HG03469 (cell line): ENCODE data around the gene ROPN1L.
A peak's percentile ranks its signal among the peaks of the same experiment; 100 is the strongest.
"Not testable (repeated sequence)": the region's sequence is repeated elsewhere in the genome, so short reads cannot be mapped to it uniquely, and the experiment has no call there.

Experiments used
- ATAC-seq: cut with Tn5 transposase; IDR thresholded peaks from one replicate; pipeline ENCODE4 v1.9.1; 2021; ENCODE audit warnings: mild to moderate bottlenecking, moderate library complexity, moderate number of reproducible peaks; ENCODE audit not compliant: unreplicated experiment

Gene ROPN1L

DNA sequence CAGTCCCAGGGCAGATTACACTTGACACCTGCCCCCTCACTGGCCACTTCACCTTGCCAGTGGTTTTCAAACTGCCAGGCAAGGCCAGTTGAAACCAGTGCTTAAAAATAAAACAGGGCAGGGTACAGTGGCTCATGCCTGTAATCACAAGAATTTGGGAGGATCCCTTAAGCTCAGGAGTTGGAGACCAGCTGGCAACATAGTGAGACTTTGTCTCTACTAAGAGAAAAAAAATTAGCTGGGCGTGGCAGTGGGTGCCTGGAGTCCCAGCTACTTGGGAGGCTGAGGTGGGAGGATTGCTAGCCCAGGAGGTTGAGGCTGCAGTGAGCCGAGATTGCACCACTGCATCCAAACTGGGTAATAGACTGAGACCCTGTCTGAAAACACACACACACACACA lies 58.1 kb downstream of the ROPN1L start:
- no peak for ATAC-seq

DNA sequence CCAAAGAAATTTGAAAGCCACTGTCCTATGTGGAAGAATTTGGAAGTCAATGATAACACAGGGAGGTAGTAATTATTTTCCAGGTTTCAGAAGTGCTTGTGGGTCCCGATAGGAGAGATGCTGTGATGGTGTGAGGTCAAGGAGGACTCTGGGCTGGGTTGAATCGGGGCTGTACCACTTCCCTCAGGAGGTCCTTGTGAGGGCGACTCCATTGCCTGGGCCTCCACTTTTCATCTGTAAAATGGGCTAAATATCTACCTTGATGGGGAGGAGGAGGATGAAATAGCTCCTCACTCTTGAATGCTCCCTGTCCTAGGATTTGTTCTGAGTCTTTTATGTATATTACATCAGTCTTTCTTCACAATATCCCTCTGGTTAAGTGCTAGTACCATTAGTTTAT lies 59.0 kb downstream of the ROPN1L start:
- ATAC-seq: no peak

DNA sequence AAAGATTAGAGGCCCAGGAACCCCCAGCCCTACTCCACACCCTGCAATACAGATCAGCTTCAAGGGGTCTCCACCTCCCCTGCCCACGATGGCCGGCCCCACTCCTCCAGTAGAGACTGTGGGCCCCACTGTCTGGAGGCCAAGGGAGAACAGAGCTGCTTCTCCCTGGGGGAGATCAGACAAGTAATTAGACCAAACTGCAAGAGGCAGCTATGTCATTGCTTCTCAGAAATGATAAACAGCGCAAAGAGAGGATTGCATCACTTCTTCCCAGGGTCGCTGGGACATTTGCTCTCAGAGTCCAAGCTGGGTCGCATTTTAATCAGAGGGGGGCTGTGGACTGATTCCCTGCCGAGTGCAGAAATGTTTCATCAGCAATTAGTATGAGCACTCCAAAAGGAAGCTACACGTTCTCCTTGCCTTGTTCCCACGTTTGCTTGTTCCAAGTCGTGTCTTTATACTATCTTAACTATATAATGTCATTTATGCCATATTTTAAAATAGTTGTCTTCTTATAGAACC lies 59.9 kb downstream of the ROPN1L start:
- ATAC-seq: no peak

DNA sequence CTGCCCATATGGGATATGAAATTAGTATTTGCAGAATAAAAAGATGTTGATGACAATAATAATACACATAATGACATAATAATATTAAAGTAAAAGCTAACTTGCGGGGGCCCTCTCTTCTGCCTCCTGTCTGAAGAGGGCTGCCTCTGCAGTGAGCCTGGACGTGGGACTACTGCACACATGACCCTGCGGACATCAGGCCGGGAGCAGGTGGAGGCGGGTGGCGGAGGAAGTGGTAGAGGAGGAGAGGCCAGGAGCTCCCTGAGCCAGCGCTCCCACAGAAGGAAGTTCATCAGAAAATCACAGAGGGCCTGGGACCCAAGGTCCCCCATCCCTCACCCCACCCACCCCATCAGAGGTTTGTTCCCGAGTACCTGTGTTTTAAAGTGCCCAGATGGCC lies 60.5 kb downstream of the ROPN1L start:
- ATAC-seq: no peak

DNA sequence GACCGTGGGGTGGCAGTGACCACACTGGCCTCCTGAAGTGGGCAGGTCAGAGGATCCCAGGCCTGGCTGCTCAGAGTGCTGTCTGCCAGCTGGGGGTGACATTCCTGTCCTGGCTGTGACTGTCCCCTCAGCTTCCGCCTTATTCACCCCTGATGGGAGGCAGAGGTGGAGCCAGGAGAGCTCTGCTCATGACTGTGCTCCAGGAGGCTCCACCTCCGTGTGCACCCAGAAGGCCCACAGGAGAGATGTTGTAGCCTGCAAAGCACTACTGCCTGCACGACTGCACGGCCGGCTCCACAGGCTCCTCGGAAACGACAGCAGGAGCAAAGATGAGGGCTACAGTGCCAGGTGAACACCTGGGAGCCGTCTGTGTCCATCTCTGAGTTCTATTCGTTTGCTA lies 60.9 kb downstream of the ROPN1L start:
- no peak for ATAC-seq

DNA sequence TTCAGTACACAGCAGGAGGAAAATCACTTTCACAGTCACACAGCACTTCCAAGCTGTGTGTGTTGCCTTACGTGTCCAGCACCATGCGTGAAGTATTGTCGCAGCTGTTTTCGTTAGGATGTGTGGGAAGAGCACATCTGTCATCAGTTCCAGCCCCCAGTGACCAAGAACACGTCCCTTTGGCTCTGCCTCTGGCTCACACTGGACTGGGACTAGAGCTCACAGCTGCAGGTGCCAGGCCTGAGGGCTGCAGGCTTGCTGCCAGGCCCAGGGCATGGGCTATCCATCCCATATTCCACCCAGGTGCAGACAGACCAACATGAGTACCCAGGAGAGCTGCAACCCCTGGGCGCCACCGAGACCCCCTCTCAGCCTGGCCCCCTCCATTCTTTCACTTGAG lies 61.6 kb downstream of the ROPN1L start:
- no peak for ATAC-seq

DNA sequence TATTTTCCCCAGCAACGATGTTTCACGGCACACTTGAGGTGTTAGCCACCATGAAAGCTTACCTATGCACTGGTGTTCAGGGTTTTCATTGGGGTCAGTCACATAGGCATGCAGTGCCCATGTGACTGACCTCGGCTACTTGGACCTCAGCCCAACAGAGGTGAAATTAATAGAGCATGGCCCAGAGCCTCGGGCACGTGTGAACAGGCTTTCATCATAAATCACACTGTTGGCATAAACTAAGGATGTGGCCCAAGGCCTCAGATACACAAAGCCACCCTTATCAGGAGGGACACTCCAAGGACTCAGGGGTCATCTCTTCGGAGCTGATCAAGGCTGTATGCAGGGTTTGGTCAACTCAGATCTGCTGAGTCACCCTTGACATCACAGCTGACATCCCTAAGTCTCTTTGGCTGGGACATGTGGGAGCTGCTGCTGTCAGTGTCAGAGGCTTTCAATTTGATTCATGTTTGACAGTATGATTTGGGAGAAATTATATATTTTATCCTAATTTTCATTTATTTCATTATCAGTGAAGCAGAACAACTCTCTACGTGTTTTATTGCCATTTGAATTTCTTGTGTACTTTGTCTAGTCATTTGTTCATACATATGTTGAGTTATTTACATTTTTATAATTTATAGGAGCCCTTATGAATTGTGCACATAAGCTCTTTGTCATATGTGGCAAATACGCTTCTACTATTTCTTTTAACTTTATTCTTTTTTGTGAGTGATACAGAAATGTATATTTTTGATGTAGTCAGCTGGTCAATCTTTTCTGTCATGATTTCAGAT lies 62.5 kb downstream of the ROPN1L start:
- ATAC-seq: no peak

DNA sequence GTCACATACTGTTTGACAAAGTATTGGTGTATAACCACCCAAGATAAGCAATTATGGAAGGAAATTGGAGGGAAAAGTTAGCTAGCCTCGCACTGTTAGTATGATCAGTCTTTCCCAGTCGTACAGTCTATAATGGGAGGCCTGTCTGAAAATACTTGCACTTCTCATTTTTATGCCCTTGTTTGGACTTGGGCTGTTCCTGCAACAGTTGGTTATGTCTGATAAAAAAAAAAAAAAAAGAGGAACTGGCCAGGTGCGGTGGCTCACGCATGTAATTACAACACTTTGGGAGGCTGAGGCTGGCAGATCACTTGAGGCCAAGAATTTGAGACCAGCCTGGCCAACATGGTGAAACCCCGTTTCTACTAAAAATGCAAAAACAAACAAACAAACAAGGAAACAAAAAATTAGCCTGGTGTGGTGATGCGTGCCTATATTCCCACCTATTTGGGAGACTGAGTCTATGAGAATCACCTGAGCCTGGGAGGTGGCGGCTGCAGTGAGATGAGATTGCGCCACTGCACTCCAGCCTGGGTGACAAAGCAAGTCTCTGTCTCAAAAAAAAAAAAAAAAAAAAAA lies 63.9 kb downstream of the ROPN1L start:
- ATAC-seq: peak; percentile 70

DNA sequence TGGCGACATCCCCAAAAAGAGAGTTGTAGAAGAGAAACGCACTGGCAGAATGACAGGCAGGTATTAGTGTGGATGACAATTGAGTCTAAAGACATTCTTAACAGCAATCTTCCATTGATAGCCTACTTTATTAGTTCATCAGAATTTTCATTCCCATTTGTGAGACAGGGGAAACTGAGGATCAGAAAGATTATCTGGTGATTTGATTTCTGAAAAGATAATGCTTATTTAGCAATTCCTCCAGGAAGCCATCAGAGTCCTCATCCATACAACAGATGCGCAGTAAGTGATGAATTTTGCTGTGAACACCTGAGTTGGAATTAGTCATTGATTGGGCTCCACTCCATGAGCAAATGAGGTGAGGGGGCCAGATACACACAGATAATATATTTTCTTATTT lies 64.9 kb downstream of the ROPN1L start:
- ATAC-seq: no peak

DNA sequence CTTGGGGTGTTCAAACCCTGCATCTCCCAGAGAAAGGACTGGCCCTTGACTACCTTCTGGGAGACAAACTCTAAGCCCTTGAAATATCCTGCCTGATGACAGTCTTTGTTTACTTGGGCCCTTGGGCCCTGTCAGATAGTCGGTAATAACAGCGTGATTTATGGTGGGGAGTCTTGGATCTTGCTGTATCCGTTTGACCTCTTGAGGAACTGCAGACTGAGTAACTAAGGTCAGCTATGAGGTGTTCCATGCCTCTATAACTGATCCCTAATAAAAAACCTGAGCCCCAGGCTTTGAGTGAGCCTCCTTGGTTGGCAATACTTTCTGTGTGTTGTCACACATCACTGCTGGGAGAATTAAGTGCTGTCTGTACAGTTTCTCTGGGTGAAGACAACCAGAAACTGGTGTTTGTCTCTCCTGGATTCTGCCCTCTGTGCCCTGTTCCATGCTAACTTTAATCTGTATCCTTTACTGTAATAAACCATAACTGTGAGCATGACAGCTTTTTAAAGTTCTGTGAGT lies 66.0 kb downstream of the ROPN1L start:
- ATAC-seq: no peak

DNA sequence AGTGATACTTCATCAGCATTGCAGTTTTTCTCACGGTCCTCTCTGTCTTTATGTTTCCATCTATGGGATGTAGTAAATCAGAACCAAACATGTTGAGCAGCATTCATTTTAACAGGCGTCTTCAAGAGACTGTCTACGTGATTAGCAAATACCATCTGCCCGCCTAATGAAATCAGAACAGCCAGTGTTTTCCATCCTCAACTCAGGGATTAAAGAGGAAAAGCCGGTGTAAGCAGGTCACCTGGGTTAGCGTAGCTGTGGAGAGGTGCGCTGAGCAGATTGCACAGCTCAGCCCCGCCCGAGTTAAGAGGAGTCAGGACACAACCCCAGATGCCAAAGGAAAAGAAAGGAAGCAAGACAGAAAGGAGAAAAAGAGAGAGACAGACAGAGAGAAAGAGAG lies 67.9 kb downstream of the ROPN1L start:
- ATAC-seq: no peak

DNA sequence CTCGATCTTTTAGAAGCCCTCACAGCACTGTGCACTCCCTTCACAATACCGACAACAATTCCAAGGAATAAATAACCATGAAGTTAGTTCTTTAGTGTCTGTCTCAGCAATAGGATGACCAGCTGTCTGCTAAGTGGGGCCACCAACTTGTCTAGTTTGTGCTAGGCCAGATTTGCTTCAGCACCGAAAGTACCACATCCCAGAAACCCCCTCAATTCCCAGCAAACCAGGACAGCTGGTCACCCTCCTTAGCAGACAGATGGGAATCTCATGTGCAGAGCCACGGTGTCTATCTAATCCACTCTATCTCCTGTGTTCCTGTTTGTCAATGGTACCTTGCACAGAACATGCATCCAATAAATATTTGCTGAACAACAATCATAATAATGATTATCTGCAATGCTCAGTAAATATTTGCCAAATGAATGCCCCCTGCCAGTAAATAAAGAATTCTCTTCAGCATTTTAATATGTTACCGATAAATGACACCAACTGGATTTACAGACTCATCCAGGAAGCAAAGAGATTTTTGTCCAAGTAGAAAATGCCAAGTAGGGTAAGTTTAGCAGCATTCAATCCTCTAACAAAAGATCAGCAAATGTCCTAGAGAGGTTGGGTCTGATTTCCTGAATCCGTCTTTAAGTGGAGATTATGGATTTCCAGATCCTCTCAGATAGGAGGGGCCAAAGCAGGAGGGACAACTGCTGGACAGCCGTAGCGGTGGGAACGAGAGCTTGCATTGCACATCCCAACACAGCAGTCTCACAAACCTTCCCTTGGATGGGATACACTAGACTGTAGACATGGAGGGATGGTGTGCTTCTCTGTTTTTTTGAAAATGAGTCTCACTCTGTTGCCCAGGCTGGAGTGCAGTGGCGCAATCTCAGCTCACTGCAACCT lies 70.3 kb downstream of the ROPN1L start:
- no peak for ATAC-seq

DNA sequence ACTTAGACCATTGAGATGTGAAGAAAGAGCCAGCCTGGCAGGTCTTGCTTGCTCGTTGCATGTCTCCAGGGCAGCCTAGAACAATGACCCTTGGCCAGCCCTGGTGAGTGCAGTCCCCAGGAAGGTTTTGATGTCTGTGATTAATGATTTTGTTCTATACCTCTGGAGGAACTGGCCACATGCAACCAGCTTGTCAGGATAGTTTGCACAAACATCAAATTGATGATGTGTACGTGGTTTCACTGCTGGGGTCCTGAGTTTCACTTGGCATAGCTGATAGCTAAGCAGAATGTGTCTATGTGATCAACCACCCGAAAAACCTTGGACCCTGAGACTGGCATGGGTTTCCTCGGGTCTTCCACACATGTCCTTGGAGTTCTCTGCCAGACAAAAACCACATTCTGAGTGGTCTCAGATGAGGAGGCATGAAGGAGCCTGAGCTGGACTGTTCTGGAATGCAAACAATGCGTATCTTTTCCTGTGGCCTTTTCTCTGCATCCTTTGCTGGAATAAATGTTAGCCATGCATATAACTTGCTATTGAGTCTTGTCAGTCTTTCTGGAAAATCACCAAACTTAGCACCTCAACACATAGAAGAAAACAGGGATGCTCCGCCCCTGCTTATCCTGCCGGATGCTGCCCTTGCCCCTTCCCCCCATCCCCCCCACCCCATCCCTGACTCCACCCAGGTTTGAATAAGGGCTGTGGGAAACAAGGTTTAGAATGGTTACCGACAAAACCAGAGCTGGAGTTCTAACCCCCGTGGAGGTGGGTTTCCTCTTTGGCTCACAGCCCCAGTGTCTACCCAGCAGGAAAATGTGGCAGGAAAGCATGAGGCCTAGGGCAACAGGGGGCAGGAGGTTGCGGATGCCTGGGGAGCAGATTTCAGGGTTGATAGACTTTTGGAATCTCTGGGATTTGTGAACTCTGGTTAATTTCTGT lies 72.1 kb downstream of the ROPN1L start:
- ATAC-seq: no peak

DNA sequence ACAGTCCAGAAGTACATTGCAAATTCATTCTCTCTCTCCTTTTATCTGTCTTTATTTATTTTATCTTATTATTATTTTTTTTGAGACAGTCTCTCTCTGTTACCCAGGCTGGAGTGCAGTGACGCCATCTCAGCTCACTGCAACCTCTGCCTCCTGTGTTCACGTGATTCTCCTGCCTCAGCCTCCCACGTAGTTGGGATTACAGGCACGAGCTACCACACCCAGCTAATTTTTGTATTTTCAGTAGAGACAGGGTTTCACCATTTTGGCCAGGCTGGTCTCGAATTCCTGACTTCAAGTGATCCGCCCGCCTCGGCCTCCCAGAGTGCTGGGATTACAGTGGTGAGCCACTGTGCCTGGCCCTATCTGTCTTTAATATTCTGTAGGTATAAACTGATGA lies 72.9 kb downstream of the ROPN1L start:
- not testable (repeated sequence) for ATAC-seq
